NAMALWA (cell line): ENCODE data around the gene CDH23.

Experiments
- DNase-seq: peaks from one replicate; pipeline ENCODE4 v3.0.0-alpha.2; 2015; ENCODE audit warnings: low spot score

Gene CDH23

GRCh38 chr10:71467161-71467560, 70.4 kb downstream of the CDH23 start:
- DNase-seq: no peak

GRCh38 chr10:71467569-71468362, 71.0 kb downstream of the CDH23 start:
- no peak for DNase-seq

DNA sequence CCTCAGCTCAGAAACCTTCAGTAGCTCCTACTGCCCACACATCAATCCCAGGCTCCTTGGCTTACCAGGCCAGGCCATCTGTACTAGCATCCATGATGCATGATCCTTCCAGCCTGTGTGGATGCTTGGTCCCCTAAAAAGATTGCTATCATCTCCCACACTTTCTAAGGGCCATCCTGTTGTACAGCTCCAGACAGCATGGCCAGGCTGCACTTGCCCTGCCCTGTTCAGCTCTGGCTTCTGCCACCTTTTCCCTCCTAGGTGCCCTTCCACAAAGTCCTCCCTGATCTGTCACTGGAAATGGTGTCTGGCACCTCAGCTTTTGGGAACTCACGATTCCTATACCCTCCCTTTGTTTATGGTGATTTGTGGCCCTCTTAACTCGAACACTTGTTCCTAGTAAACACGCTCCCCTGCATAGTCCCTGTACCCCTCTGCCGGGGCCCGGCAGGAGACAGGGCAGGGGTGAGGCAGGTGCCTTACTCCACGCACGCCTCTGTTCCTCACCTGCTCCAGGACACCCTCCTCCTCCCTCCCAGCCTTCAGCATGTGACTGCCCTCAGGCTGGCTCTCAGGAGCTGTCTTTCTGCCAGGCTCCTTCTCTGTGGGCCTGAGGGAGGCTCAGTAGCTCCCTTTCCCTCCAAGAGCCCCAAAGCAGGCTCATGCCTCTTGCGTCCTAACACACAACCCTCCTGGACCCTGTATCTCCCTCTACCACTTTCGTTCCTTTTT, 71.8 kb downstream of the CDH23 start:
- DNase-seq: no peak

- no peak for DNase-seq
Observed at GRCh38 chr10:71471006-71471405, 74.3 kb downstream of the CDH23 start.

DNA sequence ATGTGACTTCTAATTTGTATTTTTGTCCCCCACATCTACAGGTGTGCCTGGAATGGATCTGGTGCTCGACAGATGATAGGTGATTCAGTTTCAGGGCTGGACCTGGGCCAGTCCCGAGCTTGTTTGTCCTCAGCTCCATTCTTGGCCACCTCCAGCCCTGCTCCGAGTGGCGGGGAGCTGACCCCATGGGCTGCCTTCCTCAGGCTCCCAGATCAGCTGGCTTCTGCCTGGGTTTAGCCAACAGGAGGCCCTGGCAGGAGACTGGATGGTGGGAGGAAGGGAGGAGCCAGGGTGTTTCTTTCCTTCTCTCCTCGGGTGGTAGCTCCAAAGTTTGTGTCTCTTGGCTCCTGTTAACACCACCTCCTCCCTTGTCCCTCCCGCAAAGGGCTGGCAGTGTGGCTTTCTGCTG, 75.2 kb downstream of the CDH23 start:
- no peak for DNase-seq

DNA sequence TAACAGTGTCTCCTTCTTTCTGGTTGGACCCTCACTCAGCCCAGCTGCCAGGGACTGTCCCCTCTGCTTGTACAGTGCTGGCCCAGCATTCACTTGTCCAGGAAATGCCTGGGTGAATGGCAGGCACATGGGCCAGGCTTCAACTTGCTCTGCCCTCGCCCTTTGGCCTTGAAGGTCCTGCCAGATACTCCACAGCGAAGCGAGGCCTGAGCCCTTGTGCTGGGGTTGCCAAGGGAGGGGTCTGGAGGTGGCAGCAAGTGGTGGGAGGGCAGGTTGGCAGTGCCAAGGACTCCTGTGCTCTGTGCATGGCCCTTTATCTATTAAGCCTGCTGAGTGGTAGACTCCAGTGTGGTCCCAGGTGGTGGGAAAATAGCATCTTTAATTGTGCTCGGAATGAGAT, 75.7 kb downstream of the CDH23 start:
- DNase-seq: no peak

GRCh38 chr10:71472912-71473311, 76.2 kb downstream of the CDH23 start:
- no peak for DNase-seq

- no peak for DNase-seq
Observed at GRCh38 chr10:71473671-71474599, 77.2 kb downstream of the CDH23 start.

DNA sequence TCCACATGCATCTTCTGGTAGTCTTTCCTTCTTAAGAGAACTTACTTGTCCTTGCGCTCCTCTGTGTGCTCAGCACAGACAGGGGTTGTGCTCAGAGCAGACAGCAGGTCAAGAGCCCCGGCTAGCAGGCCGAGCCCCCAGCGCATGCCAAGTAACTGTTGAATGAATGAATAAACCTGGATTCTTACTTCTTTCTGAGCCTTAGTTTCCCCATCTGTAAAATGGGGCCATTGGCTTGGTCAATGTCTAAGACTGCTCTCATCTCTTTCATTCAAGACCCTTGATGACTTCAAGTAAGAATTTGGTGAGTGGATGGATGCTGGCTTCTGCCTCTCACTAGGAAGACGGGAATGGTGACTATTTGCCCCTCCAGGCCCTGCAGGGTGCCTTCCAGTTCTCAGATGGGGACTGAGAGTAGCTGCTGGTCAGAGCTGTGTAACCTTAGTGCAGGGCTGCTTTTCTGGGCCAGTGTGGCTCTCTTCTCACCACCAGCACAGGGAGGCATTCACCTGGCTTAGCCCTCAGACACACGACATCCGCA, 78.1 kb downstream of the CDH23 start:
- DNase-seq: no peak

DNA sequence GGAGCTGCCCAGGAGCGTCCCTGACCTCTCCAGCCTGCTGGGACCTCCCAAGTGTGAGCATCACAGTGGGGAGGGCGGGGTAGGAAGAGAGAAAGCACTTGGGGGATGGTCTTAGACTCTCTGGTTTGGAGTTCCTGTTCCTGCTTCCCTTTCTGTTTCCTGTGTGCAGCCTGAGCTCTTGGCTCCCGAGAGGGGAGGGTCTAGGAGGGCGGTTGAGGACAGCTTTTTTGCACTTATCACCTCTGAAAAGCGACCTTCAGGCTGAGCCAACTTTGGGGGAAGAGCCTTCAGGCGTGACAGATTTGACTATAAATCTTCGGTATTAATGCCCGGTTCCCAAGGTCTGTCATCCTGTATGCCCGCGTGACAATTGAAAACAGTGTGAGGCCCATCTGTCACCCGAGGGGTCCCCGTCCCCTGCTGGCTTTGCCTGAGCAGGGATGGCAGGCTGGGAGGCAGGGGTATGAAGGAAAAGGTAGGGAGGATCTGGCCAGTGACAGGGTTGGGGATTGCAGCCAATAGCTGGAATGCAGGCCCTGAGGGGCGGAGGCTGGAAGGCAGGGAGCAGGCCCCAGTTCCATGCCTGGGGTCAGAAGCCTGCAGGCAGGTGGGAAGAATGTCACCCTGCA, 78.6 kb downstream of the CDH23 start:
- DNase-seq: no peak

- no peak for DNase-seq
Observed at GRCh38 chr10:71476228-71477011, 79.7 kb downstream of the CDH23 start.

DNA sequence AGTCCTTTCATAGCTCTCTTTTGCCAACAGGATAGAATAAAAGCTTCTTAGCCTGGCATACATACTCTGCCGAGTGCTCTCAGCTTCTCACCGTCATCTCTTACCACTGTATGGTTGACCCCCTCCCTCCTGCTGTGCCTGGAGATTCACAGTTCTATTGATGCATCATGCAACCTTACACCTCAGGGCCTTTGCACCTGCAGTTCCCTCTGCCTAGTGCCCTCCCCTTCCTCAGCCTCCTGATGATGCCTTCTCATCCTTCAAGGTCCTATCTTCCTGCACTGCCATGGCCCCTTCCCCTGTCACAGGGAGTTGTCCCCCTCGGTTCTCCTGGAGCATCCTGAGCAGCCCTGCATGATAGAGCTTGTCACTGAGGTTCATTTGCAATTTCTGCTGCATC, 81.5 kb downstream of the CDH23 start:
- no peak for DNase-seq

DNA sequence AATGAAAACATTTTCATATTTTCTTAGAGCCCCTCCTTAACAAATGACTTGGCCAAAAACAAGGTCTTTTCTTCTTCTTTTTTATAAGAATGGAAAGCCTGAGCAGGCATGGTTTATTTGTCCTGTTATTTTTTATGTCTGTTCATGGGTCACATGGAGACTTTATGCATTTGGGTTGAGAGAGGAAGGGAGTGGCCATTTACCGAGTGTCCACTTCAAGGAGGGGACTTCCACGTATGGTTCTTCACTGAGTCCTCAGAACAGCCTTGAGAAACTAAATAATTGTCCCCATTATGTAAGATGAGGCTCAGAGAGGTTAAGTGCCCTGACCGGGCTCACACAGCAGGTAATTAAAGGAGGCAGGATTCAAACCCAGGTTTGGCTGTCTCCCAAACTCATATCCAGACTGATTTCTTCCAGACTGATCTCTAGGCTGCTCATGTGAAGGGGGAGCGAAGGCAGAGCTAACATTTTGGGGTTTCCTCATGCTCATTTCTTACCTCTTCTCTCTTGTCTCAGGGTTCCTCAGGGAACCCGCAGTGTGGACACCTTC, 82.2 kb downstream of the CDH23 start:
- no peak for DNase-seq

- no peak for DNase-seq
Observed at GRCh38 chr10:71479831-71480230, 83.1 kb downstream of the CDH23 start.

- no peak for DNase-seq
Observed at GRCh38 chr10:71480662-71481061, 83.9 kb downstream of the CDH23 start.

GRCh38 chr10:71481746-71482410, 85.2 kb downstream of the CDH23 start:
- DNase-seq: no peak

DNA sequence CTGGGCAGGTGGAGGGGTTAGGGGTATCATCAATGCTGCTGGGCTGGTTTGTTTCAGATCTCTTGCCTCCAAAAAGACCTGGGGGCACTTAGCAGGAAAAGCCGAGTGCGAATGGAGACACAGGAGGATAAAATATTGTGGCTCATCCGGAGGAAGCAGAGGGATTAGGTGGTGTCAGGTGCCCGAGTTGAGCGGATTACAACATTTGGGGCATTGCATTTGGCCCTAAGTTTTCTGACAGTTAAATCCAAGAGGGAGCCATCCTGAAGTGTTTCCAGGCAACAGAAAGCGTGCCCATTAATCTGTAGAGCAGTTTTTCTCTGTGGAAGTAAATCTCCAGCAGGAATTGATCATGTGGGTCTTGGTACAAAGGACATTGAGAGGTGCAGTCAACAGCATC, 85.9 kb downstream of the CDH23 start:
- DNase-seq: no peak

GRCh38 chr10:71483135-71483534, 86.4 kb downstream of the CDH23 start:
- no peak for DNase-seq

DNA sequence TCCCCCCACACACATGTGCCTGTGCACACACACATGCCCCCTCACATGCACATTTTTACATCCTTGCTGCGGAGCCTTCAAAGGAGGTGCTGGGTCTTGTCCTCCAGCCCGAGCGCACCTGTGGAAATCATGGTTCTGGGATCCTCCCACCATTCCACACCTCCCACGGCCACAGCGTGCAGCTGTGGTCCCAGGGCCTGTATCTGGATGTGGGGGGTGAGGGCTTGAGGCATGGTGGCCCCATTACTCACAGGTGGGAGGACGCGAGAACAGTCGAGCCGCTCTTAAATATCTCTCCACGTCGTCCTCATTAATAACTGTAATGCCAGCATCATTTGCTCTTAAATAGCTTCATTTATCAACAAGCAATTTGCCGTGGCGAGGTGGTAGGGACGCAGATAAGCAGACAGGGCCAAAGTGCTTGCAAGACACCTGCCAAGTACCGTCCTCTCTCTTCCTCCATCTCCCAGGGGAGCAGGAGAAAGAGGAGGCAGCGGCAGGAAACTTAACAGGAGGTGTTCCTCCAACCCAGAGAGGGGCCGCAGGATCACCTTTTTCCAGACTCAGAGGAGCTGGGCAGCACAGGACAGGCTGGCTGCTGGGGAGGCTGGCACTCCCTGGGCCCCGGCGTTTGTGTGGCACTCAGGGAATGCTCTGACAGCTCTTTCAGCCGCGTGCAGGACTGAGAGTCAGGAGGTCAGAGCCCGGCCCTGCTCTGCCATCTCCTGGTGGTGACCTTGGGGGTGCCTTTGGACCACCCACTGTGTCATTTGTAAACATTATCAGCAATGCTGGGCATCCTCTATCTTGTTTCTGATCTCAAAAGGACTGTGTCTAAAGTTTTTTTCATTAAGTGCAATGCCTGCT, 87.4 kb downstream of the CDH23 start:
- no peak for DNase-seq
